HG03354 (cell line): ENCODE measurements around the gene SMIM41.

Source experiments
- ATAC-seq: cut with Tn5 transposase; IDR thresholded peaks from one replicate; pipeline ENCODE4 v1.9.1; 2021; ENCODE audit warnings: mild to moderate bottlenecking; ENCODE audit not compliant: unreplicated experiment, poor library complexity, severe bottlenecking

The SMIM41 gene

GRCh38 chr12:52156757-52157565, 77.5 kb downstream of the SMIM41 start:
- ATAC-seq: no peak

DNA sequence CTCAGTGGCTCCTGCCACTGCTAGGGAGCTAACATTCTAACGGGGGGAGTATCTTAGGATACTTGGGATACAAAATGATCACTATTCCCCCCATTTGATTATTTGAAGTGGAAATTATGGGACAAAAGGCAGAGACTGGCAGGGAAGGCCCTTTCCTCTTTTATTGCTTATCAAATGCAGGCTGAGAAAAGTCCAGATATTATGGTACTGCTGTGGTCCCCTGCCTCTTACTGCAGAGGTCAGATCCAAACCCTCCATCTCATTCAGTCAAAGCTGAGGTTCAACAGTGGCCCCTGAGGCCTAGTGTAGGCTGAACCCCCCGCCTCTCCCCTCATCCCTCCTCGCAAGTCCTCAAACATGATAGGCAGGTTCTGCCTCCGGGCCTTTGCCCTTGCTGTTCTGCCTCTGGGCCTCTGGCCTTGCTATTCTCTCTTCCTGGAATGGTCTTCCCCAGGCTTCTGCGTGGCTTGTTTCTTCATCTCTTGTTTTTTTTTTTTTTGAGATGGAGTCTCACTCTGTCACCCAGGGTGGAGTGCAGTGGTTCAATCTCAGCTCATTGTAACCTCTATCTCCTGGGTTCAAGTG, 78.2 kb downstream of the SMIM41 start:
- no peak for ATAC-seq
